Upper lobe of left lung (tissue), 6 donors: Measurements from ENCODE around the gene BTBD9. TPM values are rescaled to one million over a fixed set of nuclear protein-coding genes. Genes with fewer than 3 reads are reported as not detected.

Experiments
- ATAC-seq, 2 donors: fragments of 200-7000 bp; cut with Tn5 transposase; one replicate each; pipeline ENCODE4 v1.9.1; 2022; ENCODE audit warnings: mild to moderate bottlenecking in 2 of 2, moderate library complexity in 2 of 2; ENCODE audit not compliant: low FRiP score in 2 of 2
- DNase-seq, 2 donors: peaks; one replicate each; pipeline ENCODE4 v3.0.0-alpha.2; 2019 to 2020
- H3K27ac ChIP-seq, 4 donors: fragments of 200-600 bp; sonication (generic); one replicate each; pipeline ENCODE4 v1.5.1; 2016 to 2019
- H3K27me3 ChIP-seq, 4 donors: fragments of 200-600 bp; sonication (generic); one replicate each; pipeline ENCODE4 v1.5.1; 2017 to 2019
- H3K36me3 ChIP-seq, 4 donors: fragments of 200-600 bp; sonication (generic); one replicate each; pipeline ENCODE4 v1.5.1; 2016 to 2019
- H3K4me1 ChIP-seq, 4 donors: fragments of 200-600 bp; sonication (generic); one replicate each; pipeline ENCODE4 v1.5.1; 2018 to 2019
- H3K4me3 ChIP-seq, 4 donors: fragments of 200-600 bp; sonication (generic); one replicate each; pipeline ENCODE4 v1.5.1; 2017 to 2019; ENCODE audit warnings: mild to moderate bottlenecking in 2 of 4, moderate library complexity in 1 of 4
- H3K9me3 ChIP-seq, 4 donors: fragments of 200-600 bp; sonication (generic); one replicate each; pipeline ENCODE4 v1.5.1; 2018 to 2019
- EP300 ChIP-seq, 4 donors: sonication (generic); formaldehyde crosslinking; IDR thresholded peaks; one replicate each; pipeline ENCODE4 v1.5.1; 2017; ENCODE audit warnings: antibody characterized with exemption in 4 of 4, control low read depth in 2 of 4
- POLR2A ChIP-seq, 4 donors: fragments of 450-650 bp; IDR thresholded peaks; one replicate each; pipeline ENCODE4 v1.5.1; 2016 to 2017; ENCODE audit warnings: antibody characterized with exemption in 4 of 4, mild to moderate bottlenecking in 2 of 4
- POLR2AphosphoS5 ChIP-seq, 2 donors: sonication (generic); formaldehyde crosslinking; IDR thresholded peaks; one replicate each; pipeline ENCODE4 v1.5.1; 2017; ENCODE audit warnings: antibody characterized with exemption in 2 of 2
- WGBS, 2 donors: methylation state at CpG; one replicate each; pipeline ENCODE4 v1.1.5; 2017 to 2018; 5-methylcytosine and 5-hydroxymethylcytosine counted together
- total RNA-seq, 6 donors: library from RNA; depleted of rRNA in 4 of 6; stranded (reverse); fragments of >200 nt in 4 of 6; gene quantifications; one replicate each; pipeline versions ENCODE4 v1.1.0 to v1.2.1, GENCODE V29; 2016 to 2021
- TF ChIP-seq, protein P1 (sequence below), 6 experiments: fragments of 450-650 bp in 4 of 6; fragments of 200-600 bp in 2 of 6; sonication (generic) in 2 of 6; IDR thresholded peaks; one replicate each; pipeline ENCODE4 v1.5.1; 2016 to 2019; ENCODE audit warnings: antibody characterized with exemption in 6 of 6
- donor health status: DM: no; HTN: no; CAD: no; lungs with moderate emphysema.
- donor health status: DM: no; HTN: yes; CAD: no; lungs with severe emphysema.

BTBD9 gene
- total RNA-seq, 6 donors from 2014 or later: 18.2 to 60.8 (median 44.9) TPM

DNA sequence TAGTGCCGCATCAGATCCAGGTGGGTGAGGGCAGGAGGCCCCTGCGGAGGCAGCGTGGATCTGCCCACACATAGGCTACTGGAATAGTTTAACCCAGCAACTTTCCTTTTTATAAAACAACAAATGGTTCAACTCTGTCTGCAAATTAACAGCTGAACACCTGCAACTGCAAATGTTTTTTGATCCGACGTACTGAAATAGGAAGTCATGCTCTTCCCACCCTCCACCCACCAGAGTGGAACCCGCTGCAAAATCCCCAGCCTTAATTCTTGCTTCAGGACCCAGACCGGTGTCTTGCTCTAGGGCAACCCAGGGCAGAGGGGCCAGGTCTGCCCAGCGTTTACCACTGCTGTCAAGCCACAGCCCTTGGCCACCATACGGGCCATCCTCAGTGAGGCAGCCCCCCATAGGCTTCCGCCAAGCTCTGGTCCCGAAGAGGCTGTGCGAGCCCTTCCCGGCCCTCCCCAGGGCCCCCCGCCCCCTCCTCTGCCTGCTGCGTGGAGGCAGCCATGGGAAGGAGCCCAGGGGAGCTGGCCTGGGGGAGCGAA, 485.9 kb downstream of the BTBD9 start:
- DNase-seq (peak in 1 of 2 donors; percentile 50), ATAC-seq (no peak)
- H3K4me1 ChIP-seq: peaks cover 15 to 32% (median 21%) of the 10 kb centered on the region in 4 donors
- no peaks in the 10 kb centered on the region for H3K27me3 ChIP-seq
- H3K4me3 ChIP-seq: no peak overlapping the region
- H3K36me3 ChIP-seq: peaks cover 0 to 22% (median 12%) of the 10 kb centered on the region in 4 donors
- no peaks in the 10 kb centered on the region for H3K9me3 ChIP-seq
- TF ChIP-seq POLR2A (IDR thresholded peaks at IDR 0.05) (no peak), POLR2AphosphoS5 (IDR thresholded peaks at IDR 0.05) (no peak), EP300 (IDR thresholded peaks at IDR 0.05) (no peak)
- TF ChIP-seq, protein P1, sequence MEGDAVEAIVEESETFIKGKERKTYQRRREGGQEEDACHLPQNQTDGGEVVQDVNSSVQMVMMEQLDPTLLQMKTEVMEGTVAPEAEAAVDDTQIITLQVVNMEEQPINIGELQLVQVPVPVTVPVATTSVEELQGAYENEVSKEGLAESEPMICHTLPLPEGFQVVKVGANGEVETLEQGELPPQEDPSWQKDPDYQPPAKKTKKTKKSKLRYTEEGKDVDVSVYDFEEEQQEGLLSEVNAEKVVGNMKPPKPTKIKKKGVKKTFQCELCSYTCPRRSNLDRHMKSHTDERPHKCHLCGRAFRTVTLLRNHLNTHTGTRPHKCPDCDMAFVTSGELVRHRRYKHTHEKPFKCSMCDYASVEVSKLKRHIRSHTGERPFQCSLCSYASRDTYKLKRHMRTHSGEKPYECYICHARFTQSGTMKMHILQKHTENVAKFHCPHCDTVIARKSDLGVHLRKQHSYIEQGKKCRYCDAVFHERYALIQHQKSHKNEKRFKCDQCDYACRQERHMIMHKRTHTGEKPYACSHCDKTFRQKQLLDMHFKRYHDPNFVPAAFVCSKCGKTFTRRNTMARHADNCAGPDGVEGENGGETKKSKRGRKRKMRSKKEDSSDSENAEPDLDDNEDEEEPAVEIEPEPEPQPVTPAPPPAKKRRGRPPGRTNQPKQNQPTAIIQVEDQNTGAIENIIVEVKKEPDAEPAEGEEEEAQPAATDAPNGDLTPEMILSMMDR (IDR thresholded peaks at IDR 0.05): no peak
- H3K27ac ChIP-seq: peak overlapping the region in 3 of 4 donors; percentile 60 to 67 (median 63)
- WGBS, 2 donors: 87% methylated on average over 14 to 16 of the region's 16 CpGs

DNA sequence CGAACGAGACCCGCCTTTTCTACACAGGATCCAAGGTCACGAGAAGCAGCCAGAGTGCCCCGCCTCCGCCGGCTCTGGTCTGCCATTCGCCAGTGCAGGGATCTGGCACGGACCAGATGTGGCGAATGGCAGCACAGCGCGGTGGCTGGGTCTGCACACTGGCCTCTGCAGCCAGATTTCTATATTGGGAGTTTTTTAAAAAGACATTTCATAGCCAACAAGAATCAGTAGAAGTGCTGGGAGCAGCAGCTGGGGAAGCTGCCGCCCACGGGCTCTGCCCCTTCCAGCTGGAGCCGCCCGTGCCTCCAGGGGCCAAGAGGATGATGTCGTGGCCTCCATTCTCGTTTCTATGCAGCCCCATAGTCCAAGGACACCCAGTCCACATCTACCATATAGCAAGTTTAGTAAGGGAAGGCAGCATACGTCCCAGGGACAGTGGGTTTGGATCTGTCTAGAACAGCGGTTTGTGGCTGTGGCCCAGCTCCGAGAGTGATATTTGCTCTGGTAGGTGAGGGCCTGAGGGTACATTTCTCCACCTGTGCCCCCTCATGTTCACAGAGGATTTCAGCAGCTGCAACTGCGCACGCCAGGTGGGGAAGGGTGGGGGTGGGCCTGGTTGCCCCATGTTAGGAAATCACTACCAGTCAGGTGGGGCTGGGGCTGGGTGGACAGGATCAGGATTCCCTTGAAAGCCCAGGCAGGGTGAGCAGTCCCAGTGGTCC, 486.5 kb downstream of the BTBD9 start:
- TF ChIP-seq, protein P1 (IDR thresholded peaks at IDR 0.05): no peak
- TF ChIP-seq POLR2A (IDR thresholded peaks at IDR 0.05) (no peak), POLR2AphosphoS5 (IDR thresholded peaks at IDR 0.05) (no peak), EP300 (IDR thresholded peaks at IDR 0.05) (no peak)
- no peaks in the 10 kb centered on the region for H3K9me3 ChIP-seq
- peak in 1 of 2 donors; percentile 77 for DNase-seq
- H3K27me3 ChIP-seq: no peaks in the 10 kb centered on the region
- H3K4me1 ChIP-seq: peaks cover 15 to 36% (median 26%) of the 10 kb centered on the region in 4 donors
- H3K4me3 ChIP-seq: no peak overlapping the region
- peaks cover 0 to 22% (median 12%) of the 10 kb centered on the region in 4 donors for H3K36me3 ChIP-seq
- no peak overlapping the region for H3K27ac ChIP-seq
- no peak for ATAC-seq
- 86 to 91% methylated on average over 18 to 23 of the region's 23 CpGs for whole genome bisulfite sequencing, 2 donors

DNA sequence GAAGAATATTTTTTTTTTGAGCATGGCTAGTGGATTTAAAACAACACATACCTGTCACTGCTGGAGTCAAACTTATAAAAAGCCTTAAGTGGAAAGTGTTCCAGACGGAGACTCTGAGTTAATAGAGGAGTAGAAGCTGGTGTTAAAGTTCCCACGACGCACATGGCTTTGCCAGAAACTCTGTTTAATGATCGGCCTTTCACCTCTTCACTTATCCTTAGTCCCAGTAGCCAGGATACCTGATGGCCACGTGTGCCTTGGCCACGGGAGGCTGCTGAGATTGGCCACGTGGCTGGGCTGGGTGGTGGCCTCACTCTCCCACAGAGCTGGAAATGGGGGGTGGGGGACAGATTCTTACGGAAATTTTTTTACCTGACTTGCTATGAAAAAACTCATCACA, 487.1 kb downstream of the BTBD9 start:
- H3K4me3 ChIP-seq: no peak overlapping the region
- peaks cover 15 to 36% (median 26%) of the 10 kb centered on the region in 4 donors for H3K4me1 ChIP-seq
- no peaks in the 10 kb centered on the region for H3K27me3 ChIP-seq
- TF ChIP-seq POLR2A (IDR thresholded peaks at IDR 0.05) (no peak), EP300 (IDR thresholded peaks at IDR 0.05) (no peak), POLR2AphosphoS5 (IDR thresholded peaks at IDR 0.05) (no peak)
- TF ChIP-seq, protein P1 (IDR thresholded peaks at IDR 0.05): no peak
- WGBS, 2 donors: 94 to 97% methylated on average over 8 of the region's 8 CpGs
- no peak overlapping the region for H3K27ac ChIP-seq
- H3K36me3 ChIP-seq: peaks cover 0 to 22% (median 12%) of the 10 kb centered on the region in 4 donors
- no peak for ATAC-seq
- no peaks in the 10 kb centered on the region for H3K9me3 ChIP-seq
- DNase-seq: no peak

DNA sequence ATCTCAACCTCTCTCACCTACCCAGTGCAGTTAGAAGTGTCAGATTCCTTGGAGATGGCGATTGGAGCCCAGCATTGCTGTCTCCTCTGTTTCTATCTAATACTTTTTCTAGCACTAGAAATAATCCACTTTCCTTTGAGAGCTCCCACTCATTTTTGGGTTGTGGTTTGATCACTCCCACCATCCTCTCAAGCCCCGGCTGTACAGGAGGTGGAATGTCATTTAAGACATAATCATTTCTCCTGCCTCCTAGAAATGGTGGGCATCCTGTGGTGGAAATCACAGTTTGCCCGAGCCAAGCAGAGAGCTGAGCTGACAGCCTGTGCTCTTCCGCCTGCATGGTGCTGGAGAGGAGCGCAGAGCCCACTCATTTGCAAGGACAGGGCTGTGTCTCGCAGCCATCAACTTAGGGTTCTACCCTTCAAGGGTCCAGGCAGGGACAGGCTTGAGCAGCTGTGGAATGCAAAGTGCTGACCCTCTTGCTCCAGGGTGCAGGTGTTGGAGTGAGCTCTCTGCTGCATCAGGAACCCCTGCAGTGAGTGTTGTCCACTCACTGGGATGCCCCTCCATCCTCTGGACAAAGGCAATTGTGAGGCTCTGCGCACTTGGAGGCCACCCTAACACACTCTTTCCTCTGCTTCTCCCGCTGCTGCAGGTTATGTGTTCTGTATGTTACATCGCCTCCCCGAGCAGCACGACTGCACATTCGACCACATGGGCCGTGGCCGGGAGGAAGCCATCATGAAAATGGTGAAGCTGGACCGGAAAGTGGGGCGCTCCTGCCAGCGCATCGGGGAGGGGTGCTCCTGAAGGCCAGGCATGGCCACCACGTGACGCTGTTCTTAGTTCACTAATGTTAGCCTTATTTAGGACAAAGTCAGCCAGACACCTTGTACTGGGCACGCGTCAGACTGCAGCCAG, 487.9 kb downstream of the BTBD9 start:
- no peak overlapping the region for H3K4me3 ChIP-seq
- DNase-seq (peak in 1 of 2 donors; percentile 63), ATAC-seq (no peak)
- H3K27me3 ChIP-seq: no peaks in the 10 kb centered on the region
- peaks cover 15 to 36% (median 26%) of the 10 kb centered on the region in 4 donors for H3K4me1 ChIP-seq
- WGBS, 2 donors: 97% methylated on average over 16 to 22 of the region's 22 CpGs
- no peak overlapping the region for H3K27ac ChIP-seq
- TF ChIP-seq, protein P1 (IDR thresholded peaks at IDR 0.05): no peak
- no peak for TF ChIP-seq POLR2A (IDR thresholded peaks at IDR 0.05)
- no peak for TF ChIP-seq EP300 (IDR thresholded peaks at IDR 0.05)
- TF ChIP-seq POLR2AphosphoS5 (IDR thresholded peaks at IDR 0.05): no peak
- peaks cover 0 to 22% (median 12%) of the 10 kb centered on the region in 4 donors for H3K36me3 ChIP-seq
- H3K9me3 ChIP-seq: no peaks in the 10 kb centered on the region
